GM11168 (cell line): ENCODE measurements around the gene VIT.
"Not testable (repeated sequence)": the region's sequence is repeated elsewhere in the genome, so short reads cannot be mapped to it uniquely, and the experiment has no call there.

ENCODE experiments used
- in situ Hi-C: fragments of 300-500 bp; cut with MboI; formaldehyde crosslinking; loops from one replicate; pipeline ENCODE4 v1.12.0; 2022; ENCODE audit warnings: low sequenced_read_pairs; ENCODE audit not compliant: unreplicated experiment

Gene VIT

DNA sequence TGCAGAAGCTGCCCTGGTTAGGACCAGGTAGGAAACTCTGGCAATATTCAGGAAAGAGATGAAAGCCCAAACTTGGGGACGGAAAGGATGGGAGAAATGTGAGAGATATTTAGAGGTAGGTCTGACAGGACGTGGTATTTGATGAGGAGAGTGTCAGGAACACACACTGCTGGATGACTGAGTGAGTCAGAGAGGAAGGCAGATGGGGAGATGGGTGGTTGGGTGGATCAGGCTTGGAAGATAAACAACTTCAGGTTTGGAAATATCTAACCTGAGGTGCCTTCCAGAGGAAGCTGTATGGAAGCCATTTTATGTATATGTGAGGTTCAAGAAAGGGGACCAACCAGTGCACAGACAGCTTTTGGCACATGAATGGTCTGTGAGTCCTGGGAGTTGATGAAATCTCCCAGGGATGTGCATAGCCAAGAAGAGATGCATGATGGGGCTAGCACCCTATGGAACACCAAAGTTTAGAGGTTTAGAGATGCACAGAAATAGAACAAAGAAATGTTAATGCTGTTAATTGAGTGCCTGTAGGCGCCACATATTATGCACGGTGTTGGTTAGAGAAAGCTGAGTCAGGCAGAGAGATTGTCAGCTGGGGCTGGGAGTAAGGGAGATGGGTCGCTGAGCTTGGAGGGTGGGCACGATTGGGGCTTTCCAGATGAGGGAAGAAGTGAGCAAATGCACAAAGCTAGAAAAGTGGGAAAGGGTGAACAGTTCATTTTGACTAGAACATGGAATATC lies 101.0 kb downstream of the VIT start:
- in situ Hi-C loops = no loop called here

GRCh38 chr2:36798724-36799123 lies 102.2 kb downstream of the VIT start:
- in situ Hi-C loops = no loop called here

DNA sequence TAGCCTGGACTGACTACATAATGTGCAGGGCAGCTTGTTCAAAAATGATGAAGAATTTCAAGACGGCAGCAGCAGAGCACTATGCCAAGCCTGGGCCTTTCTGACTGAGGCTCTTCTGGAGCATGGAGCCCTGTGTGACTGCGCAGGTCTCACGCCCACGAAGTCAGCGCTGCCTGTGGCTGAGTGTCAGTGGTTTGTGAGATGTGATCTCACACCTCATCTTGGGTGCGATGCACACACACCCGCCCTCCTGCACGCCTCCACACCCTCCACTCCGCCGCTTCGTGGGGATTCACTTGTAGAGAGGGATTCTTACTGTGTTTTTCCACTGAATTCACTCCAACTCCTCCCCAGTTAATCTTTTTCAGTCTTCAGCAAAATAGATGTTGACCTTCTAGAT lies 103.9 kb downstream of the VIT start:
- in situ Hi-C loops = no loop called here

DNA sequence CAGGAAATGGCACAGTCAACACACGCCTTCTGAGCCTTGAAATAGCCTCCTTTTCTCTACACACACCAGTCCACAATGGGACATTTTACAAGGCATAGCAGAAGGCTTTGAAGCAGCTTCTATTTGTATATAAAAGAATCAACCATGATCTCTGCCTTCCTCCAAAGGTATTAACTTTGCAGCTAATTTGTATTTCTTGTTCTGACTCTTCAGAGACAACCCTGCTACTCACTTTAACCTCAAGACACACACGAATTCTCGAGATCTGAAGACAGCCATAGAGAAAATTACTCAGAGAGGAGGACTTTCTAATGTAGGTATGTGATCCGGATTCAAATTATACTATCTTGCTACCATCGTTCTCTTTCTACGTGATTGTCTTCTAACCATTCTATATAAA lies 104.6 kb downstream of the VIT start:
- in situ Hi-C loops = no loop called here

DNA sequence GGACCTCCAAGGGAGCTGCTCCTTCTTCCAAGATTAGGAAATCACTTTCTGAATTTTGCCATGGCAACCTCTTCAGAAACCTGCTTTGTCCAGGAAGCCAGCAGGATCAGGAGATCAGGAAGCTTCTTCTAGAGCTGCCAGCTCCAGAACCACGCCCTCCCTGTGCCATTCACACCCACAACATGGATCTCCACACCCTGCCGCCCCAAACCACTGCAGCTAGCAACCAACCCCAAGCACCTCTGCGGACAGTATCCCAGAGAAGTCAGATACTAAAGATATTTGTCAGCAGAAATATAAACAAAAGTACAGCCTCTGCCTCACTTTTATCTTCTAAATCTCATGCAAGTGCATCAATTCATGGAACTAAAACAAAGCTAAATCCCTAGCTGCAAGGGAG lies 106.4 kb downstream of the VIT start:
- in situ Hi-C loops = no loop called here

DNA sequence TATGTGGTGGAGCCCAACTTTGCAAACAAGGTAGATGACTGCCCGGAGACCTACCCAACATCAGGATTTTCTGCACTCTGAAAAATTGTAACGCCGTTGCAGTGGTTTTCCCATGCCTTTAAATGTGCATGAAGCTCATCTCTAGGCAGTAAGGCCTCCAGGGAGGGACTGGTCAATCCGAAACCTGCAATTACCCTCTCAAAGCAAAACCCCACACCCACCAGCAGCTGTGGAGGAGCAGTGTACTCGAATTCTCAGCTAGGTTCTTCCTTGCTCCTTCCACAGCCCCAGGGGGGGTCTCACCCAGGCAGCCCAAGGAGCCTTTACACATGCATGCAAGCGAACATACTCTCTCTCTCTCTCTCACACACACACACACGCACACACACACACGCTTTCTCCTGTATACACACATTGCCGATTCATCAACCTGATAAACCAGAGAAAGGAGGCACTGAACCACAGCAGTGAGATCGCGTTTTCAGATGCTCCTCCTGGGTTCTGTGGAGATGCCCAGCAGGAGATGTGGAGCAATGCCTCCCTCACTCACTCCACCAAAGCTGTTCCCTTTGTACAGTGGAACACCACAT lies 109.2 kb downstream of the VIT start:
- in situ Hi-C loops = no loop called here

DNA sequence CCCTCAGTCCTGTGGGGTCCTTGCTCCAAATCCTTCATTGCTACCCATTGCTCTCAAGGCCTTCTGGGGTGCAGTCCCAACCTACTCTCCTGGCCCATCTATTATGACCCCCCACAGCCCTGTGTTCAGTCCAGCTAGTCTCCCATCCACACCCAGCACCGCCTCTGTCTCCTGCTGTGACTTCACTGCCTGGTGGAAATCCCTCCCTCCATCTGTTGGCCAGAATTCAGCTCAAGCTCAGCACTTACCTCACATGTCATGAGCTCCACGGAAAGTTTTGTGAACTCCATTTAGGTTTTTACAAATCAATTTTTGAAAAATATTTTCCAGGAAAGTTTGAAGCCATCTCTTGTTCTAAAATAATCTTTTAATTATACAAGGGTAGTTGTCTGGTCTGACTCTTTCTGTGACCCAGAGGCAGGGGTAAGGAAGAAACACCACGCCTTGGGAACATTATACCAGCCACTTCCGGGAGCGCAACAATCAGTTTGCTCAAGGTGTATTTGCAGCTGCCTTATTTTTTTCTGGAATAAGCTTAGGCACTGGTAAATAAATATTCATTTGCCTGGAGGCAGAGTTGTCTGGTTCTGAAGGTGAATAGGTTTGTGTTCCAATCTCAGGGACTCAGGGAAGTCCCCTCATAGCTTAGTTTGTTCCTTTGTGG lies 110.8 kb downstream of the VIT start:
- in situ Hi-C loops = no loop called here

DNA sequence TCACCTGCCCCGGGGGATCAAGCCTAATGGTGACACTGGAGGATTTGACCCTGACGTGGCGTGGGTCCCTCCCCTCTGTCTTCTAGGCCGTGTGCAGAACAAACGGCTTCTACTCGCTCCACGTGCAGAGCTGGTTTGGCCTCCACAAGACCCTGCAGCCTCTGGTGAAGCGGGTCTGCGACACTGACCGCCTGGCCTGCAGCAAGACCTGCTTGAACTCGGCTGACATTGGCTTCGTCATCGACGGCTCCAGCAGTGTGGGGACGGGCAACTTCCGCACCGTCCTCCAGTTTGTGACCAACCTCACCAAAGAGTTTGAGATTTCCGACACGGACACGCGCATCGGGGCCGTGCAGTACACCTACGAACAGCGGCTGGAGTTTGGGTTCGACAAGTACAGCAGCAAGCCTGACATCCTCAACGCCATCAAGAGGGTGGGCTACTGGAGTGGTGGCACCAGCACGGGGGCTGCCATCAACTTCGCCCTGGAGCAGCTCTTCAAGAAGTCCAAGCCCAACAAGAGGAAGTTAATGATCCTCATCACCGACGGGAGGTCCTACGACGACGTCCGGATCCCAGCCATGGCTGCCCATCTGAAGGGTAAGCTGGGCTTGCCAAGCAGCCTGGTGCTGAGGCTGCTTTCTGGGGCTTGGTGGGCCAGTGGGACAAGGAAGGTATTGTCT lies 112.0 kb downstream of the VIT start:
- in situ Hi-C loops = no loop called here

- in situ Hi-C loops = no loop called here
Observed at GRCh38 chr2:36809069-36809445, 112.5 kb downstream of the VIT start.

- in situ Hi-C loops = no loop called here
Observed at GRCh38 chr2:36811071-36811470, 114.6 kb downstream of the VIT start.

DNA sequence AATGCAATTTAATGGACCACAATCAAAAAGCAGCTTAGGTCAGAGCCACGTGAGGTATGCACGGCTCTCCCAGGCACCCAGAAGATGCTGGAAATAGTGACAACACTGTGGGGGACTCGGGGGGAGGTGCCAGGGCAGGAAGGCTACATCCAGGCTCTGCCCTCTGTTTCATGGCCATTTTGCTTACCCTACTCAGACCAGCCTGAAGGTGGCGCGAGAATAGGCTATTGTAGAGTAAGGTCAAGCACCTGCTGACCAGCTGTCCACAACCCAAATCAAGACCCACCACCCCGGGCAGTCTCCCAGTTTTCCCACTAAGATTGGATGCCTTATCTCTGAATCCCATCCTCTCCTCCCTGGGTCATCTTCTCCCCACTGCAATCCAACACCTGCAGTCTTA lies 115.7 kb downstream of the VIT start:
- in situ Hi-C loops = no loop called here

- in situ Hi-C loops = no loop called here
Observed at GRCh38 chr2:36818542-36818941, 122.0 kb downstream of the VIT start.

DNA sequence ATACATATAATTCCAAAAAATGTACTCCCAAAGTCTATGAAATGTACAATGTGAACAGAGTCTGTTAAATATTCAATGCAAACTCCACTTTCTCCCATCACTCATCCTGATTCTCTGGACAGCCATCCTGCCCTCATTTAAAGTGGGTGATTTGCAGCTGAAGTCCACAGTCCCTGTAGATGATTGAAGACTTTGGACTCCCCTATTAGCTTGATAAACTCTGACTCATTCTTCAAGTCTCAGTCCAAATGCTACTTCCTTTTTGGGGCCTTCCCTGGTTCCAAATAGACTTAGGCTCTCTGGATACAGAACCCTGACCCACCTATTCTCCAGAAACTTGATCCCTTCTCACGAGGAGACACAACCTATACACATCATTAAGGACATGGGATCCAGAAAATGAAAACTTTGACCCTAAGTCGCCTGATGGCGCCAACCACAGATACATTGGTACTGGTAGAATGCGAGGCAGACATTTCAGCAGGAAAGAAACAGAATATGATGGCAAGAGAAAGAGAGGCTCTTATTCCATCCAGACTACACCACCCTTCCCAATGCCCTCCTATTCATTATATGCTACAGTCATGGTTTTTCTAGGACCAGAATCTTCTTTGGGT lies 122.7 kb downstream of the VIT start:
- in situ Hi-C loops = no loop called here

- in situ Hi-C loops = no loop called here
Observed at GRCh38 chr2:36820942-36821605, 124.6 kb downstream of the VIT start.

- in situ Hi-C loops = no loop called here
Observed at GRCh38 chr2:36823862-36824261, 127.4 kb downstream of the VIT start.

GRCh38 chr2:36824273-36824672 lies 127.8 kb downstream of the VIT start:
- in situ Hi-C loops = no loop called here

DNA sequence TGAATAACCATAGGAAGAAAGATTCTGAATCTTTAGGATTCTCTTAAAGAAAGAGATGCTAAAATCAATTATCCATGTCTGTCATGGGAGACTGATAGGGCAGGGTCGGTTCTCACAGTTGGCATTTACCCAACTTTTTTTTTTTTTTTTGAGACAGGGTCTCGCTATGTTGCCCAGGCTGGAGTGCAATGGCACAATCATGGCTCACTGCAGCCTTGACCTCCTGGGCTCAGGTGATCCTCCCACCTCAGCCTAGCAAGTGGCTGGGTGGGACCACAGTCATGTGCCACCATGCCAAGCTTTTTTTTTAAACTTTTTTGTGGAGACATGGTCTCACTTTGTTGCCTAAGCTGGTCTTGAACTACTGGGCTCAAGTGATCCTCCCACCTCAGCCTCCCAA lies 128.2 kb downstream of the VIT start:
- in situ Hi-C loops = not testable (repeated sequence)

- in situ Hi-C loops = no loop called here
Observed at GRCh38 chr2:36831185-36831584, 134.7 kb downstream of the VIT start.

GRCh38 chr2:36834203-36834602 lies 137.7 kb downstream of the VIT start:
- in situ Hi-C loops = no loop called here
